ENCODE data around the gene RDH13.

The RDH13 gene

GRCh38 chr19:55018633-55019032 is 44.3 kb downstream of the RDH13 start:
- Mint-ChIP-seq H3K36me3 (ENCODE audit: low read depth) (peaks cover 22% of the 10 kb centered on the region), H3K4me1 (no peaks in the 10 kb centered on the region)
- TF ChIP-seq, protein P1, sequence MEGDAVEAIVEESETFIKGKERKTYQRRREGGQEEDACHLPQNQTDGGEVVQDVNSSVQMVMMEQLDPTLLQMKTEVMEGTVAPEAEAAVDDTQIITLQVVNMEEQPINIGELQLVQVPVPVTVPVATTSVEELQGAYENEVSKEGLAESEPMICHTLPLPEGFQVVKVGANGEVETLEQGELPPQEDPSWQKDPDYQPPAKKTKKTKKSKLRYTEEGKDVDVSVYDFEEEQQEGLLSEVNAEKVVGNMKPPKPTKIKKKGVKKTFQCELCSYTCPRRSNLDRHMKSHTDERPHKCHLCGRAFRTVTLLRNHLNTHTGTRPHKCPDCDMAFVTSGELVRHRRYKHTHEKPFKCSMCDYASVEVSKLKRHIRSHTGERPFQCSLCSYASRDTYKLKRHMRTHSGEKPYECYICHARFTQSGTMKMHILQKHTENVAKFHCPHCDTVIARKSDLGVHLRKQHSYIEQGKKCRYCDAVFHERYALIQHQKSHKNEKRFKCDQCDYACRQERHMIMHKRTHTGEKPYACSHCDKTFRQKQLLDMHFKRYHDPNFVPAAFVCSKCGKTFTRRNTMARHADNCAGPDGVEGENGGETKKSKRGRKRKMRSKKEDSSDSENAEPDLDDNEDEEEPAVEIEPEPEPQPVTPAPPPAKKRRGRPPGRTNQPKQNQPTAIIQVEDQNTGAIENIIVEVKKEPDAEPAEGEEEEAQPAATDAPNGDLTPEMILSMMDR (IDR thresholded peaks at IDR 0.05; ENCODE audit: unreplicated experiment in 3 of 3), result no peak

DNA sequence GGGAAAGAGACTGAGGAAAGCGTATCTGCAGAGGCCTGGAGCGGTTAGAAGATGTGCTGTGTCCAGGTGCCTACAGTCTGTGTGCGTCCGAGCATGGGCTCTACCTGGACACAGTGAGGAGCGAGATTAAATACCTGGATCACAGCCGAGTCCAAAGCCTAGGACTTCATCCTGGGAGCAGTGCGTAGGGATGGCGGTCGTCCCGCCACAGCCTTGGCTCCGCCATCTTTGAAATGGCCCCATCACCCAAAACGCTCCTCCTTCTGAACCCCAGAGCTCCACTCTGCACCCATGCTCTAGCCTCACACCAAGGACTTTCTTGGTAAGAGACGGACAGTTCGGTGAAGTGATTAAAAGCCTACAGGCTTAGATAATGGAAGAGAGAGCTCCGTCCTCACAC is 44.7 kb downstream of the RDH13 start:
- Mint-ChIP-seq H3K27ac (no peak overlapping the region), H3K4me1 (no peaks in the 10 kb centered on the region)

More at GRCh38 chr19:55018633-55019032, 44.3 kb downstream of the RDH13 start:
- Mint-ChIP-seq H3K27me3 (ENCODE audit: low read depth) (no peaks in the 10 kb centered on the region), H3K9me3 (peaks cover 39% of the 10 kb centered on the region), H3K4me3 (no peak overlapping the region), H3K27ac (no peak overlapping the region)

GRCh38 chr19:55016017-55016416 is 46.9 kb downstream of the RDH13 start:
- H3K36me3 Mint-ChIP-seq (ENCODE audit: low read depth), result peaks cover 7% of the 10 kb centered on the region
- H3K4me3 Mint-ChIP-seq, result no peak overlapping the region
- no peaks in the 10 kb centered on the region for H3K4me1 Mint-ChIP-seq

More for the DNA sequence above, 44.7 kb downstream of the RDH13 start:
- H3K36me3 Mint-ChIP-seq (ENCODE audit: low read depth), result peaks cover 19% of the 10 kb centered on the region
- TF ChIP-seq, protein P1 (IDR thresholded peaks at IDR 0.05; ENCODE audit: unreplicated experiment in 3 of 3), result no peak
- H3K9me3 Mint-ChIP-seq, result peaks cover 35% of the 10 kb centered on the region
- no peak overlapping the region for H3K4me3 Mint-ChIP-seq
- H3K27me3 Mint-ChIP-seq (ENCODE audit: low read depth), result no peaks in the 10 kb centered on the region

GRCh38 chr19:55015126-55015525 is 47.8 kb downstream of the RDH13 start:
- Mint-ChIP-seq H3K27me3 (ENCODE audit: low read depth) (no peaks in the 10 kb centered on the region), H3K4me3 (no peak overlapping the region), H3K36me3 (ENCODE audit: low read depth) (peaks cover 7% of the 10 kb centered on the region), H3K4me1 (no peaks in the 10 kb centered on the region), H3K27ac (no peak overlapping the region), H3K9me3 (peaks cover 25% of the 10 kb centered on the region)
- TF ChIP-seq, protein P1 (IDR thresholded peaks at IDR 0.05; ENCODE audit: unreplicated experiment in 3 of 3), result no peak

More at GRCh38 chr19:55016017-55016416, 46.9 kb downstream of the RDH13 start:
- Mint-ChIP-seq H3K27me3 (ENCODE audit: low read depth) (no peaks in the 10 kb centered on the region), H3K27ac (no peak overlapping the region), H3K9me3 (peaks cover 22% of the 10 kb centered on the region)
- TF ChIP-seq, protein P1 (IDR thresholded peaks at IDR 0.05; ENCODE audit: unreplicated experiment in 3 of 3), result no peak

DNA sequence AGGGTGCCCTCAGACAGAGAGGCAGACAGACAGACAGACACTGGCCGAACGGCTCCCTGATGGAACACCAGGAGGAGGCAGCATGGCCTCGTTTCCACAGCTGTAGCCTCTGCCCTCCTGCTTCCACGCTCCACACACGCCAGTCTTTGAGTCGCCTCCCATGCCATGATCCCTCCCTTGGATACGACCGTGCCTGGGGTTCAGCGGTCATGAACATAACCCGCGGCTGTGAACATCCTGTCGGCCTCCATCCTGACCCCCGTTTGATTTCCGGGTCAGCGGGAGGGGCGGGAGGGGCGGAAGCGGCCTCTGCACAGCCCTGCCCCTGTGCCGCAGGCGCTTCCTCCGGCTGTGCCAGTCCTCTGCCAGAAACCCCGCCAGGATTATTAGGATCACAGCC is 48.2 kb downstream of the RDH13 start:
- Mint-ChIP-seq H3K4me1 (no peaks in the 10 kb centered on the region), H3K4me3 (no peak overlapping the region), H3K36me3 (ENCODE audit: low read depth) (peaks cover 7% of the 10 kb centered on the region), H3K9me3 (peaks cover 24% of the 10 kb centered on the region), H3K27me3 (ENCODE audit: low read depth) (no peaks in the 10 kb centered on the region), H3K27ac (no peak overlapping the region)
- TF ChIP-seq, protein P1 (IDR thresholded peaks at IDR 0.05; ENCODE audit: unreplicated experiment in 3 of 3), result no peak

DNA sequence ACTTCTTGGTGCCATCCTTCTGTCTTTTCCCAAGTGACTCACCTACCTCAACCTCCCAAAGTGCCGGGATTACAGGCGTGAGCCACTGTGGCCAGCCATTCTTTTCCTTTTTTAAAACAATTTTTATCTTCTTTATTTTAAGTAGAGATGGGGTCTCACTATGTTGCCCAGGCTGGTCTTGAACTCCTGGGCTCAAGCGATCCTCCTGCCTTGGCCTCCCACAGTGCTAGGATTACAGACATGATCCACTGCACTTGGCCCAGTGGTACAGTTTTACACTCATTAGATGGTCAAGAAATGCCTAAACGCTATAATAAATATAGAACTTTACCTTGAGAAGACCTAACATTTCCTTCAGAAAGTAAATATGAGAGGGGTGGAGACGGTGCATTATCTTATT is 49.4 kb downstream of the RDH13 start:
- no peak overlapping the region for H3K27ac Mint-ChIP-seq
- H3K27me3 Mint-ChIP-seq (ENCODE audit: low read depth), result peaks cover 3% of the 10 kb centered on the region
- H3K9me3 Mint-ChIP-seq, result peaks cover 26% of the 10 kb centered on the region
- H3K4me3 Mint-ChIP-seq, result no peak overlapping the region
- peaks cover 6% of the 10 kb centered on the region for H3K36me3 Mint-ChIP-seq (ENCODE audit: low read depth)
- TF ChIP-seq, protein P1 (IDR thresholded peaks at IDR 0.05; ENCODE audit: unreplicated experiment in 3 of 3), result no peak
- no peaks in the 10 kb centered on the region for H3K4me1 Mint-ChIP-seq
